Activated CD8-positive, alpha-beta T cell treated with anti-CD3 and anti-CD28 coated beads for 36 hours (primary cell): ENCODE measurements around the gene NKAIN2. TPM values are rescaled to one million over a fixed set of nuclear protein-coding genes. Genes with fewer than 3 reads are reported as not detected.

Source experiments
- ATAC-seq: fragments of 200-7000 bp; cut with Tn5 transposase; one replicate; pipeline ENCODE4 v1.10.0; 2021; ENCODE audit warnings: mild to moderate bottlenecking, moderate library complexity
- CTCF ChIA-PET: fragments of 350-600 bp; sonication (Branson Sonifier 250); formaldehyde crosslinking; loops from one replicate; lab custom pipeline; 2021; ENCODE audit warnings: antibody characterized with exemption; lab: Charles Lee
- POLR2A ChIA-PET: fragments of 350-600 bp; sonication (Branson Sonifier 250); formaldehyde crosslinking; loops from one replicate; lab custom pipeline; 2021; ENCODE audit warnings: antibody characterized with exemption; lab: Charles Lee
- DNase-seq: peaks from one replicate; pipeline ENCODE4 v3.0.0-alpha.2; 2020
- H3K27ac Mint-ChIP-seq: one replicate; pipeline ENCODE4 v1.8.0; 2021; ENCODE audit warnings: mild to moderate bottlenecking, mixed read lengths
- H3K27me3 Mint-ChIP-seq: one replicate; pipeline ENCODE4 v1.8.0; 2021; ENCODE audit warnings: mixed read lengths
- H3K36me3 Mint-ChIP-seq: one replicate; pipeline ENCODE4 v1.8.0; 2021; ENCODE audit warnings: low read depth, mixed read lengths
- H3K4me1 Mint-ChIP-seq: one replicate; pipeline ENCODE4 v1.8.0; 2021; ENCODE audit warnings: low read depth, mixed read lengths
- H3K4me3 Mint-ChIP-seq: one replicate; pipeline ENCODE4 v1.8.0; 2021; ENCODE audit warnings: mild to moderate bottlenecking, moderate library complexity, mixed read lengths
- H3K9me3 Mint-ChIP-seq: one replicate; pipeline ENCODE4 v1.8.0; 2021; ENCODE audit warnings: mixed read lengths
- intact Hi-C: fragments of 100-400 bp; cut with micrococcal nuclease; formaldehyde crosslinking; loops from one replicate; pipeline ENCODE4 v1.10.0; 2022
- total RNA-seq, 2 experiments: library from RNA; stranded (reverse); gene quantifications; one replicate each; pipeline ENCODE4 v1.2.3, GENCODE V29; 2021
- TF ChIP-seq, protein P1 (sequence below): fragments of 200-600 bp; IDR thresholded peaks from one replicate; pipeline ENCODE4 v1.8.0; 2022; ENCODE audit warnings: antibody characterized with exemption, mild to moderate bottlenecking

NKAIN2 gene
- total RNA-seq, 2 experiments from 2014 or later, result not detected

DNA sequence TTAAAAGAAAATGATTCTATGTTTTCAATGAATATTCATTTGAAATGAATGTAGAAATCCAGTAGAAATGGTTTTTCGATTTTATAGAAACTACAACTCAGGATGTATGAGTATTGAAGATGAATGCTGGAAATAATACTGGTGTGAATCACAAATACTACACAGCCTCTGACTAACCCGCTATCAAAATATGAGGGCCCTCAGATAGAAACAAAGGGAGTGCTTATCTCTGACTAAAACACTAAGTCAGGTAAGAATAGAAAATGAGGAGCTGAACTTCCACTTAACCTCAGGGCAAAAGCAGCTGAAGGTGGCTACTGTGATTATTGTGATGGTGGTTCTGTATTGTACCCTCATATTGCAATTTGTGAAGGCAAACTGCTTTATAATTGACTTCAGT lies 937.7 kb downstream of the NKAIN2 start:
- DNase-seq (no peak), ATAC-seq (no peak)
- Mint-ChIP-seq H3K4me1 (no peaks in the 10 kb centered on the region), H3K27ac (no peak overlapping the region), H3K9me3 (no peaks in the 10 kb centered on the region), H3K4me3 (no peak overlapping the region), H3K36me3 (no peaks in the 10 kb centered on the region), H3K27me3 (no peaks in the 10 kb centered on the region)
- CTCF ChIA-PET, result no interaction called here
- POLR2A ChIA-PET, result no interaction called here
- intact Hi-C loops, result no loop called here
- TF ChIP-seq, protein P1, sequence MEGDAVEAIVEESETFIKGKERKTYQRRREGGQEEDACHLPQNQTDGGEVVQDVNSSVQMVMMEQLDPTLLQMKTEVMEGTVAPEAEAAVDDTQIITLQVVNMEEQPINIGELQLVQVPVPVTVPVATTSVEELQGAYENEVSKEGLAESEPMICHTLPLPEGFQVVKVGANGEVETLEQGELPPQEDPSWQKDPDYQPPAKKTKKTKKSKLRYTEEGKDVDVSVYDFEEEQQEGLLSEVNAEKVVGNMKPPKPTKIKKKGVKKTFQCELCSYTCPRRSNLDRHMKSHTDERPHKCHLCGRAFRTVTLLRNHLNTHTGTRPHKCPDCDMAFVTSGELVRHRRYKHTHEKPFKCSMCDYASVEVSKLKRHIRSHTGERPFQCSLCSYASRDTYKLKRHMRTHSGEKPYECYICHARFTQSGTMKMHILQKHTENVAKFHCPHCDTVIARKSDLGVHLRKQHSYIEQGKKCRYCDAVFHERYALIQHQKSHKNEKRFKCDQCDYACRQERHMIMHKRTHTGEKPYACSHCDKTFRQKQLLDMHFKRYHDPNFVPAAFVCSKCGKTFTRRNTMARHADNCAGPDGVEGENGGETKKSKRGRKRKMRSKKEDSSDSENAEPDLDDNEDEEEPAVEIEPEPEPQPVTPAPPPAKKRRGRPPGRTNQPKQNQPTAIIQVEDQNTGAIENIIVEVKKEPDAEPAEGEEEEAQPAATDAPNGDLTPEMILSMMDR, result no peak

DNA sequence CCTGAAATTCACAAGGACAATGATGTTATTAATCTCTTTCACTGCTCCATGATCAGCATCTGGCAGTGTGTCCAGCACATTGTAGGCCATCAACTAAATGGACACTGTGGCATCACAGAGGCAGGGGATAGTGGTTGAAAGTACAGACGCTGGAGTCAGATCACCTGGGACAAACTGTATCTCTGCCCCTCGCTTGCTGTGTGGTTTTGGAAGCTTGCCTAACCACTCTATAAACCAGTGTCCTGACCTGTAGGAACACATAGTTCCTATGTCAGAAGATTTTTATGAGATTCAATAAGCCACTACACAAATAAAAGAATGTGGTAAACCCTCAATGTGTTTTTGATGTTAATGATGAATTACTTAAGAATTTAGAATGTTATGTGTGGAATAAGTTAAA lies 939.3 kb downstream of the NKAIN2 start:
- TF ChIP-seq, protein P1, result no peak
- CTCF ChIA-PET, result no interaction called here
- no peaks in the 10 kb centered on the region for H3K36me3 Mint-ChIP-seq
- POLR2A ChIA-PET, result no interaction called here
- no peaks in the 10 kb centered on the region for H3K27me3 Mint-ChIP-seq
- no peaks in the 10 kb centered on the region for H3K4me1 Mint-ChIP-seq
- no peak overlapping the region for H3K27ac Mint-ChIP-seq
- no peak overlapping the region for H3K4me3 Mint-ChIP-seq
- no peaks in the 10 kb centered on the region for H3K9me3 Mint-ChIP-seq
- intact Hi-C loops, result no loop called here
- DNase-seq (no peak), ATAC-seq (no peak)

DNA sequence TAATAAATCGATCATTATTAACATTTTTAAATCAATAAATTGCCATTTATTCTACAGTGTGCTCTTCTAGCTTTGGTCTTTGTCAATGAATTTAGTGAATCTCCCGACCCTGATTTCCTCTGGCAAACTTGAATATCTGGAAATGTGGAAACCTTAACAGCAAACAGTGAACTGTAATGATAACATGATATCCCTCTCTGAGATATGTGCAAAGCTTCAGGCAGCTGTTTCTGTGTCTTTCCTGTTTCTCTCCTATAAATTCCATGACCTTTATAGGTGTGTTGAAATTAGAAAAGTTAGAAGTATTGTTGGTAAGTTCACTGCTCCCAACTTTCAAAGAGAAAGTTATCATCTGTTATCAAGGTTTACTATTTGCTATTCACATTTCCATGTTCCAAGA lies 939.8 kb downstream of the NKAIN2 start:
- Mint-ChIP-seq H3K27me3 (no peaks in the 10 kb centered on the region), H3K4me3 (no peak overlapping the region), H3K27ac (no peak overlapping the region), H3K9me3 (no peaks in the 10 kb centered on the region), H3K4me1 (no peaks in the 10 kb centered on the region), H3K36me3 (no peaks in the 10 kb centered on the region)
- intact Hi-C loops, result no loop called here
- ATAC-seq (no peak), DNase-seq (no peak)
- POLR2A ChIA-PET, result no interaction called here
- CTCF ChIA-PET, result no interaction called here
- TF ChIP-seq, protein P1, result no peak

DNA sequence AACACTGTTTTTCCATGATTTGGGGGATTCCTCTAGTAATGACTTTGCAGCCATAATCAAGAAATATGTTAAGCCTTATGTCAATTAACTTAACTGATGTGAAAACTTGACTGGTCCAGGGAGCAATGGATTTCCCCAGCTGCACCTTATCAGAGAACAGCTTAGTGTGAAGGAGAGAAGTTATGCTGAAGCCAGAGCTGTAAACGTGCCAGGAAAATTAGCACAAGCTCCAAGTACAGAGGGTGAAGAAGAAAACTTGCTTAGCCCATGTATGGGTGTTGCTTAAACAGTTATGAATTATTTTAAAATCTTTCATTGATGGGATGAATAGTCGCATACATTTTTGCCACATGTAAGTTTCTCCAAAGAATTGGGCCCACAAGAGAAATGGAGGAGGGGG lies 943.7 kb downstream of the NKAIN2 start:
- DNase-seq (no peak), ATAC-seq (no peak)
- H3K4me3 Mint-ChIP-seq, result no peak overlapping the region
- H3K36me3 Mint-ChIP-seq, result no peaks in the 10 kb centered on the region
- no peaks in the 10 kb centered on the region for H3K4me1 Mint-ChIP-seq
- intact Hi-C loops, result no loop called here
- ChIA-PET CTCF (no interaction called here), POLR2A (no interaction called here)
- no peaks in the 10 kb centered on the region for H3K9me3 Mint-ChIP-seq
- H3K27ac Mint-ChIP-seq, result no peak overlapping the region
- TF ChIP-seq, protein P1, result no peak
- H3K27me3 Mint-ChIP-seq, result no peaks in the 10 kb centered on the region

DNA sequence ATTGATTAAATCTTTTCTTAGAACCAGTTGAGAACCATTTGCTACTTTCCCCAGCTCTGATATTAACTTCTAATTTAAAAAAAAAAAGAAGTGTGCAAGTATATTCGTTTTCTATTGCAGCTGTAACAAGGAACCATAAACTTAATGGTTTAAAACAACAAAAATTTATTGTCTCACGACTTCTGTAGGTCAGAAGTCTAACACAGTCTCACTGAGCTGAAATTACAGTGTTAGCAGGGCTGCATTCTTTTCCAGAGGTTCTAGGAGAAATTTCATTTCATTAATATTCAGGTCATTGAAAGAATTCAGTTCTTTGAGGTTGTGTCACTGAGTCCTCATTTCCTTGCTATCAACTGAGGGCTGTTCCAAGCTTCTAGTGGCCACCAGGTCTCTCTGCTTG lies 945.1 kb downstream of the NKAIN2 start:
- POLR2A ChIA-PET, result no interaction called here
- no peaks in the 10 kb centered on the region for H3K27me3 Mint-ChIP-seq
- TF ChIP-seq, protein P1, result no peak
- ATAC-seq (no peak), DNase-seq (no peak)
- intact Hi-C loops, result no loop called here
- no peak overlapping the region for H3K27ac Mint-ChIP-seq
- no peaks in the 10 kb centered on the region for H3K4me1 Mint-ChIP-seq
- no peak overlapping the region for H3K4me3 Mint-ChIP-seq
- H3K36me3 Mint-ChIP-seq, result no peaks in the 10 kb centered on the region
- CTCF ChIA-PET, result no interaction called here
- no peaks in the 10 kb centered on the region for H3K9me3 Mint-ChIP-seq
